SU-DHL-6 (cell line): ENCODE data around the gene C9orf152.

Experiments used
- CTCF ChIP-seq: fragments of 200-600 bp; sonication (generic); IDR thresholded peaks from one replicate; pipeline ENCODE4 v1.5.1; 2017; ENCODE audit warnings: antibody characterized with exemption, mild to moderate bottlenecking, low read length, moderate library complexity; ENCODE audit not compliant: insufficient read depth, poor library complexity, severe bottlenecking
- EZH2phosphoT487 ChIP-seq: fragments of 200-600 bp; sonication (generic), shearing (Covaris generic); conservative IDR thresholded peaks from 2 replicates; pipeline ENCODE4 v1.6.1; 2018; ENCODE audit warnings: mild to moderate bottlenecking, antibody characterized with exemption, low read length, moderate library complexity, mixed read lengths

- TF ChIP-seq CTCF (no peak), EZH2phosphoT487 (no peak)
Measured at GRCh38 chr9:110161940-110162339, 46.0 kb downstream of the C9orf152 start.
